IPS-11a (cell line): ENCODE data around the gene MRPL38.

Experiments used
- H3K4me3 ChIP-seq: one replicate; pipeline ENCODE4 v1.5.1; 2013; ENCODE audit warnings: low read depth, low read length, control low read depth

The MRPL38 gene

GRCh38 chr17:75920045-75920560, 15.4 kb upstream of the MRPL38 start:
- no peak overlapping the region for H3K4me3 ChIP-seq

DNA sequence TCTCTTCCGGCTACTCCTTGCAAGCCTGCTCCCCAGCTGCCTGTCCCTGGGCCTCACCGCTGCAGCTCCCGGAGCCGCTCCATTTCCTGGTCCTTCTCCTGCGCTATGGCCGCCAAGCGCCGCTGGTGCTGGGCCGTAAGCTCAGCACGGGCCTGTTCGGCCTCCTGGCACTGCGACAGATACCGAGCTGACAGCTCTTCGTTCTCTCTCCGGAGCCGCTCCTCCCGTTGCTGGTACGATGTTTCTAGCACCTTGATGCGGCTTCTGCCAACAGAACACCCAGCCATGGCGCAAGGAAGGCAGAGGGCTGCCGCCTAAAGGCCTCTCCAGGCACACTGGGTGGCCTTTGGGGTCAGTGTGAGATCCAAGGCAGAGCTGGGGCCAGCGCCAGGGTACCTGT, 14.9 kb upstream of the MRPL38 start:
- no peak overlapping the region for H3K4me3 ChIP-seq

DNA sequence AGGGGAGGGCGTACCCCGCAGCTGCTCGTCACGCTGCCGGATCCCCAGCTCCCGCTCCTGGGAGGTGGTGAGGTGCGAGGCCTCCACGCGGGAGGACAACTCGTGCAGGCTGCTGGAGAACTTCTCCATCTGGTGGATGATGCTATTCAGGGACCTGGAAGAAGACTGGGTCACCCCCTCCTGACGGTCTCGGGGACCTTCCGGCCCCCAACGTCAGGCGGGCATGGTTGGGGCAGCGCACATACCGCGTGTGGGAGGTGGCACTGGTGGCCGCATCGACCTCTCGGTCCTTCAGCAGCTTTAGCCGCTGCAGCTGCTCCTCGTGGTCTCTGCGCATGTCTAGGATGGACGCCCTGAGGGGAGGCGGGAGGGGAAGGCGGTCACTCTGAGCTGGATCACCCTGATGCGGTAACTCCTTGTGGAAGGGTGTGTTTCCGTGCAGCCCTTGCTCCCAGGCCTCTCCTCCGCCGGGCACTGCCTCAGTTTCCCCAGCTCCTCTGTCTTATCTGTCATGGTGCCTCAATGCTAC, 13.3 kb upstream of the MRPL38 start:
- no peak overlapping the region for H3K4me3 ChIP-seq

GRCh38 chr17:75917141-75917916, 12.6 kb upstream of the MRPL38 start:
- no peak overlapping the region for H3K4me3 ChIP-seq

DNA sequence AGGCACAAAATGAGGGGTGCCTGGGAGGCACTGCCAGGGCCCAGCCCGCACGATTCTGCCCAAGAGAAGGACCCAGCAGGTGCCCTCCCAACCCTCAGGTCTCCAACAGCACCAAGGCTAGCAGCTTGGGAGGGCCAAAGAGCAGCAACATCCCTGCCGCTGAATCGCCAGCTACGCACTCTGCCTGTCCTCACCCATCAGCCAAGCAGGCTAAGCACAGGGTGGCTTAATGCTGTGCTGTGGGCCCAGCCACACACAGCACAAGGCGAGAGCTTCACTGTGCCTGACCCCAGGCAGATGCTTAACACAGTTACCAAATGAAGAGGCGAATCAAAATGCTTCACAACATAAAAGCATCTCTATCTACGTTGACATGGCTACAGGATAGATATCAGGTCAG, 10.6 kb upstream of the MRPL38 start:
- H3K4me3 ChIP-seq, result no peak overlapping the region

DNA sequence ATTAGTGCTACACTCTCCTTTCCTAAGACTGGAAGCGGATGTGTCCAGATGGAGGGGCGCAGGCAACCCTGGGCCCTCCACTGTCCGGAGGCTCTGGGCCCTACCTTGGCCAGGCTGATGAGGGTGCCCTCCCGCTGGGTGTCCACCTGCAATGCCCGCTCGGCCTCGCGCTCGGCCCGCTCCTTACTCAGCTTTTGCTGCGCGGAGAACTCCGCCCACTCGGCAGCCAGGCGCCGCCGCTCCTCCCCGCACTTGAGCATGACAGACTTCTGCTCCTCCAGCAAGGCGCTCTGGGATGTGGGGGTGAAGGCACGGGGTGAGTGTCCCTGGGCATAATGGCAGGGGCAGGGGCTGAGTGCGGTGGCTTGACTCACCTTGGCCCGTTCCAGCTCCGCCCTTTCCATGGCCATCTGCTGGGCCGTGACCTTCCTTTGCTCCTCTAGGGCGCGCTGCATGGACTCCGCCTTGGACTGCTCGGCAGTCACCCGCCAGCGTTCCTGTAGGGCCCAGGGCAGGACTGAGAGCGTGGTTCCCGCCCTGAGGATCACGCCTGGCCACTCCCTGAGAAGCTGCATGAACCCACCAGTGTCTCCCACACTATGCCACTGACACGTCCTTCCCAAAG, 10.1 kb upstream of the MRPL38 start:
- no peak overlapping the region for H3K4me3 ChIP-seq

GRCh38 chr17:75913537-75914210, 9.0 kb upstream of the MRPL38 start:
- no peak overlapping the region for H3K4me3 ChIP-seq

DNA sequence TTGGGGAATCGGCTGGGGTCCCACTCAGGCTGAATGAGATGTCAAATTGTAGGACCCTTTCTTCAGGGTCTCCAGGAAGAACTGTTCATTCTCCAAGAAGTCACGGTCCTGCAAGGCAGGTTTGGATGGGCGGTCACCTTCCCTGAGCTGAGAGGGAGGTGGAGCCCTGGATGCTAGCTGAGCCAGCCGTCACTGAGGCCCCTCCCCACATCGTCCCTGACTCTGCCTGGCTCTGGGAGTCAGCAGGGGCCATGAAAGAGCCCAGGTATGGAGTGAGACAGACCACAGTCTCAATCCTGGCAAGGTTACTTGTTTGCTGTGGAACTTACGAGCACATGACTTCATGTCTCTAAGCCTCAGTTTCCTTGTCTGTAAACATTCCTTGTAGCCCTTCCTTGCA, 6.0 kb upstream of the MRPL38 start:
- no peak overlapping the region for H3K4me3 ChIP-seq

DNA sequence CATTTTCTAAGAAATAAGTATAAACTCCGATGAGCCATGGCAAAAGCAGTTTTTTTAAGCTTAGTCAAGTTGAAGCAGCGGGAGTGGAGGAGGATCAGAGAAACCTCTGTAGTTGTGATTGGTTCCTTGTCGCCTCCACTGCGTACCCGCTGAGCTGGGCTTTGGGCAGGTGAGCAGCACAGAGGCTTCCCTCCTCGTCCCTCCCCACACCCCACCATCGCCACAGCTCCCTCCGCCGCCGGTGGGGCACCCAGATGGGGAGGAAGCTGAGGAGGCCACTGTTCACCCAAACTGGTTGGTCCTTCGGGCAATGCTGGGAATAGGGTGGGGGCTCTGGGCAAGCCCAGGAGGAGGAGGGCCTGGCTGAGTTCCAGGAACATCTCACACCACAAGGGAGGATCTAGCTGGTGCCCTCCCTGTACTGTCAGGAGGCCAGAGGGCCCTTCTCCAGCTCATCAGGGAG, 5.2 kb upstream of the MRPL38 start:
- H3K4me3 ChIP-seq, result no peak overlapping the region

DNA sequence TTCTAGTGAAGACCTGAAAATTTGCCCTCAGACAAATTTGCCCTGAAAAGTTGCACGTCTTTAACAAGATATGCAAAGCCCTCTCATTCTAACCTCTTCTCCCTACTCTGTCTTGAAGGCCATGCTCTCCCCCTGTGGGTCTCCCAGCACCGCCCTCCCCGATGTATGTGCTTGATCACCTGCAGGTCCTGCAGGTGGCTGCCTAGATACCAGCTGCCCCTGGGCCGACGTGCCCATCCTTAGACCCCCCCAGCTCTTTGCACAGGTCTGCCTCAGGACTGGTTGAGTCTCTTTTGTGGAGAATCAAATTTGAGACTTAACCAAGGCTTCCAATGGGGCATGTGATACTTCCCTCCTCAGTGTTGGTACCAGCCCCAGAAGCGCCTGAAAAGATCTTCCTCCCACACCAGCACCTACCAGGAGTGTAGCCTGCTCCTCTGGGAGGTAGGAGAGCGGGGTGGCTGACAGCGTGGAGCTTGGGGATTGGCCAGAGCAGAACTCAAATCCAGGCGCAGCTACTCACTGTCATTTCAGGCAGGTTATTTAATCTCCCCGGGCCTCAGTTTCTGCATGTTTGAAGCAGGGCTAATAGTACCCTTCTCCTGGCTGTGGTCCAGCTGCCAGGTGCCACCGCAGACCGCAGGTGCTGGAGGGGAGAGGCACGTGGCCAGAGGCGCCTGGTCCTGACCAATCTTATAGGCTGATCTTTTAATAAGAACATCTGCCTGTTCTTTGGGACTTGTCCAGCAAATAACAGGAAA, 4.5 kb upstream of the MRPL38 start:
- H3K4me3 ChIP-seq, result no peak overlapping the region

DNA sequence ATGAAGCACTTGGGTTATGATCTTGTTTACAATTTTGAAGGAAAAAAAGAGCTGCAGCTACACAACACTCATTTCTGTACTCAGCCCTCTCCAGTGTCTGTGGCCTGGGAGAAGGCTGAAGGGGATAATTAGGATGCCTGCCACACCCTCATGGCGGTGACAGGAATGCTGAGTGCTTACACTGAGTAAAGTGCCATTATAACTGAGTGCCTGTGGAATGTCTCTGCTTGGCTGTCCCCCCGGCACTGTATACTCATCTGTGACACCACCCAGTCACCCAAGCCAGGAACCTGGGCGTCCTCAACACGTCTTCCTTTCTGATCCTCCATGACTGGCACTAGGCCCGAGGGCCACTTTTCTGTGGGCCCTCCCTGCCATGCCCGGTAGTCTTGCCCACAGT, 3.5 kb upstream of the MRPL38 start:
- no peak overlapping the region for H3K4me3 ChIP-seq

- no peak overlapping the region for H3K4me3 ChIP-seq
Observed at GRCh38 chr17:75906143-75906884, 1.6 kb upstream of the MRPL38 start.

- H3K4me3 ChIP-seq, result no peak overlapping the region
Observed at GRCh38 chr17:75902406-75902805, 2.3 kb downstream of the MRPL38 start.

DNA sequence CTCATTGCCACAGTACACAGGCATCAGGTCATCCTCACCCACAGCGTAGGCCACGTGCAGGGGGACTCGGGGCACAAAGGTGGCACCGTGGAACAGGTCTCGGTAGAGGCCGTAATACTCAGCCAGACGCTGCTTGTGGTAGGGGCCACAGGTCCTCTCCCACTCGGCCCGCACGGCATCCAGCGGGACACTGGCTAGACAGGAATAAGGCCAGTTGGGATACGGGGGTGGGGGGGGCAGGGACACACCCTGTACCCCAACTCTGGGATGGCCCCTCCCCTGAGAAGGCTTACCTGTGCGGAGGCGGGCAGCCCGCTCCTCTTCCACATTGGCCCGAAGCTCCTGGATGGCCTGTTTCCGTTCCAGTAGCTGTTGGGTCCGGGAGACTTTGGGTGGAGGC, 3.0 kb downstream of the MRPL38 start:
- H3K4me3 ChIP-seq, result no peak overlapping the region

DNA sequence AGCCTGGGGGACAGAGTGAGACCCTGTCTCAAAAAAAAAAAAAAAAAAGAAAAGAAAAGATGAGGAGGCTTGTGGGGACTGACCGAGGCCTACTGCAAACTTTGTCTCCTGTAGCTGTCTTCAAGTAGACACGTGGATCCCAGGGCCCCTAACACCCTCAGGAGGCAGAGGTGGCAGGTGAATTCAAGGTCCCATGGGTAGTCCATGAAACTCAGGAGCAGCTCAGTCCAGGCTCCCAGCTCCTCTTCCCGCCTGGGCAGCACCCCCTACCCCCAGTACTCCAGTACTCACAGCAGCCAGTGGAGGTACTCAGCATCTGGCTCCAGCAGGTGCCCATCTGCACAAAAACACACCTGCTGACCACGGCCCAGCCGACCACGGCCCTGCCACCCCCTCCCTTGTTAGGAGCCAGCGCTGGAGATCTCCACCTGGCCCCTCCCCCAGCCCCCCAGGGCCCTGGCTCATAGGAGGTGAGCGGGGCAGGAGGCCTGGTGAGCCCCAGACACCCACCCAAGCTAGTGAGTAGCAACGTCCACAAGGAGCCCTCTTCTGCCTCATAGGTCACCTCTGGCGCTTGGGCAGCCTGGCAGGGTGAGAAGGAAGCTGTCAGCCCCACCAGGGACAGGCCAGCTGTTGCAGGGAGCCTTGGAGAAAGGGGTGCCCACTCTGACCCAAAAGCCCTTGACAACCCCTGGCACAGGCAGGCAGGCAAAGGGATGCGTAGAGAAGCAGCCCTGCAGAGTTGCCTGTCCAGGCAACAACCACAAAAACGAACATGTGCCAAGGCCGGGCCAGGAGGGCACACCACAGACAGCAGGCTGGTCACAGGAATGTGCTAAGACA, 3.8 kb downstream of the MRPL38 start:
- H3K4me3 ChIP-seq, result no peak overlapping the region

- H3K4me3 ChIP-seq, result no peak overlapping the region
Observed at GRCh38 chr17:75899767-75900468, 4.8 kb downstream of the MRPL38 start.

- H3K4me3 ChIP-seq, result no peak overlapping the region
Observed at GRCh38 chr17:75899353-75899752, 5.3 kb downstream of the MRPL38 start.

- H3K4me3 ChIP-seq, result no peak overlapping the region
Observed at GRCh38 chr17:75898791-75899190, 5.9 kb downstream of the MRPL38 start.

GRCh38 chr17:75898065-75898464, 6.6 kb downstream of the MRPL38 start:
- no peak overlapping the region for H3K4me3 ChIP-seq
